Fibroblast of lung (primary cell): ENCODE measurements around the gene TAF3. TPM values are rescaled to one million over a fixed set of nuclear protein-coding genes. Genes with fewer than 3 reads are reported as not detected.

Experiments used
- DNase-seq, 2 donors: peaks; one replicate each; pipeline versions ENCODE4 v3.0.0 to v3.0.0-alpha.2; 2010; ENCODE audit warnings: low read depth in 2 of 2
- H2AFZ ChIP-seq: 2 replicates; pipeline ENCODE4 v1.5.1; 2012; ENCODE audit warnings: low read length, control low read depth, inconsistent platforms
- H3K27ac ChIP-seq: 2 replicates; pipeline ENCODE4 v1.5.1; 2011; ENCODE audit warnings: low read length, control low read depth; ENCODE audit not compliant: insufficient read depth
- H3K27me3 ChIP-seq: 2 replicates; pipeline ENCODE4 v1.5.1; 2011; ENCODE audit warnings: mild to moderate bottlenecking, low read length; ENCODE audit not compliant: control insufficient read depth, insufficient read depth
- H3K36me3 ChIP-seq: 2 replicates; pipeline ENCODE4 v1.5.1; 2011; ENCODE audit warnings: low read length; ENCODE audit not compliant: control insufficient read depth, insufficient read depth
- H3K4me1 ChIP-seq: 2 replicates; pipeline ENCODE4 v1.5.1; 2011; ENCODE audit warnings: low read length; ENCODE audit not compliant: control insufficient read depth, insufficient read depth; ENCODE audit errors: extremely low read depth
- H3K4me2 ChIP-seq: 2 replicates; pipeline ENCODE4 v1.5.1; 2011; ENCODE audit warnings: low read length, control low read depth; ENCODE audit not compliant: insufficient read depth; ENCODE audit errors: extremely low read depth
- H3K4me3 ChIP-seq, 4 experiments: fragments of 200-600 bp in 1 of 4; sonication (generic) in 1 of 4; replicated peaks in 1 of 4; 2 replicates each; pipeline ENCODE4 v1.5.1; 2011 to 2016; ENCODE audit warnings: low read length in 4 of 4, low read depth in 3 of 4, mild to moderate bottlenecking in 3 of 4, control low read depth in 2 of 4, inconsistent platforms in 1 of 4, mixed read lengths in 1 of 4; ENCODE audit not compliant: insufficient read depth in 1 of 4; ENCODE audit errors: control extremely low read depth in 1 of 4
- H3K79me2 ChIP-seq: 2 replicates; pipeline ENCODE4 v1.5.1; 2012; ENCODE audit warnings: mild to moderate bottlenecking, low read length, inconsistent platforms; ENCODE audit not compliant: control insufficient read depth, insufficient read depth
- H3K9ac ChIP-seq: 2 replicates; pipeline ENCODE4 v1.5.1; 2011; ENCODE audit warnings: mild to moderate bottlenecking, low read length, control low read depth; ENCODE audit not compliant: insufficient read depth
- H3K9me3 ChIP-seq: 2 replicates; pipeline ENCODE4 v1.5.1; 2012; ENCODE audit warnings: low read depth, low read length; ENCODE audit not compliant: control insufficient read depth, insufficient read depth
- H4K20me1 ChIP-seq: 2 replicates; pipeline ENCODE4 v1.5.1; 2011; ENCODE audit warnings: low read length; ENCODE audit not compliant: control insufficient read depth, insufficient read depth; ENCODE audit errors: extremely low read depth
- CTCF ChIP-seq, 2 donors: IDR thresholded peaks in 1 of 2; conservative IDR thresholded peaks in 1 of 2; 1 replicate in 1 of 2; 2 replicates in 1 of 2; pipeline ENCODE4 v1.5.1; 2011 to 2012; ENCODE audit warnings: low read length in 2 of 2, control low read depth in 1 of 2, inconsistent platforms in 1 of 2, low read depth in 1 of 2, mild to moderate bottlenecking in 1 of 2
- EZH2 ChIP-seq: IDR thresholded peaks from 2 replicates; pipeline ENCODE4 v1.5.1; 2012; ENCODE audit warnings: low read length, control low read depth, mild to moderate bottlenecking; ENCODE audit errors: missing control alignments
- polyA plus RNA-seq, 2 donors: library from polyadenylated mRNA; depleted of rRNA in 1 of 2; stranded (reverse) in 1 of 2; unstranded in 1 of 2; fragments of >200 nt; gene quantifications; 2 replicates each; pipeline ENCODE4 v1.2.1, GENCODE V29; 2011 to 2012; ENCODE audit warnings: missing spikeins in 1 of 2
- total RNA-seq: library from RNA; depleted of rRNA; stranded (reverse); fragments of >200 nt; gene quantifications from 2 replicates; pipeline ENCODE4 v1.2.1, GENCODE V29; 2014

The TAF3 gene
- total and polyA plus RNA-seq, 2 donors (not counting 1 experiment from before 2014, with no cell fraction given): 2.1 to 4.0 TPM

- TF ChIP-seq EZH2: no peak
- no peak for TF ChIP-seq CTCF (conservative IDR thresholded peaks at IDR 0.05 in 1 of 2, IDR thresholded peaks at IDR 0.05 in 1 of 2; ENCODE audit: low read depth in 1 of 2, low read length in 2 of 2)
- no peaks in the 10 kb centered on the region for H3K36me3 ChIP-seq
- no peaks in the 10 kb centered on the region for H3K4me1 ChIP-seq
- H3K9ac ChIP-seq: no peak overlapping the region
- no peak overlapping the region for H3K4me2 ChIP-seq
- H3K27ac ChIP-seq: no peak overlapping the region
- H3K79me2 ChIP-seq: no peaks in the 10 kb centered on the region
- H4K20me1 ChIP-seq: no peaks in the 10 kb centered on the region
- DNase-seq: no peak
- no peak overlapping the region for H3K4me3 ChIP-seq
- H2AFZ ChIP-seq: no peak overlapping the region
- peaks cover 53% of the 10 kb centered on the region for H3K27me3 ChIP-seq
- no peaks in the 10 kb centered on the region for H3K9me3 ChIP-seq
These were observed 214.3 kb downstream of the TAF3 start for GRCh38 chr10:8032558-8032957.

GRCh38 chr10:8033812-8034465 is 215.6 kb downstream of the TAF3 start:
- no peak overlapping the region for H3K27ac ChIP-seq
- no peak overlapping the region for H3K9ac ChIP-seq
- no peaks in the 10 kb centered on the region for H3K9me3 ChIP-seq
- DNase-seq: no peak
- no peaks in the 10 kb centered on the region for H3K4me1 ChIP-seq
- H3K79me2 ChIP-seq: no peaks in the 10 kb centered on the region
- H3K4me3 ChIP-seq: no peak overlapping the region
- no peaks in the 10 kb centered on the region for H3K36me3 ChIP-seq
- peaks cover 65% of the 10 kb centered on the region for H3K27me3 ChIP-seq
- no peaks in the 10 kb centered on the region for H4K20me1 ChIP-seq
- no peak overlapping the region for H2AFZ ChIP-seq
- TF ChIP-seq CTCF (conservative IDR thresholded peaks at IDR 0.05 in 1 of 2, IDR thresholded peaks at IDR 0.05 in 1 of 2; ENCODE audit: low read depth in 1 of 2, low read length in 2 of 2): no peak
- TF ChIP-seq EZH2: no peak
- H3K4me2 ChIP-seq: no peak overlapping the region

- no peak for DNase-seq
- Histone ChIP-seq H3K9me3 (no peaks in the 10 kb centered on the region), H3K27ac (no peak overlapping the region), H3K79me2 (no peaks in the 10 kb centered on the region), H3K4me2 (no peak overlapping the region), H4K20me1 (no peaks in the 10 kb centered on the region), H2AFZ (no peak overlapping the region), H3K9ac (no peak overlapping the region), H3K4me1 (no peaks in the 10 kb centered on the region), H3K4me3 (no peak overlapping the region), H3K36me3 (no peaks in the 10 kb centered on the region), H3K27me3 (peaks cover 71% of the 10 kb centered on the region)
- TF ChIP-seq CTCF (conservative IDR thresholded peaks at IDR 0.05 in 1 of 2, IDR thresholded peaks at IDR 0.05 in 1 of 2; ENCODE audit: low read depth in 1 of 2, low read length in 2 of 2): no peak
- no peak for TF ChIP-seq EZH2
These were observed 216.2 kb downstream of the TAF3 start for GRCh38 chr10:8034466-8035005.
